HepG2 (cell line): ENCODE results near the gene CSF3R. TPM values are rescaled to one million over a fixed set of nuclear protein-coding genes. Genes with fewer than 3 reads are reported as not detected.

Experiments used
- AGO2 ChIP-seq: fragments of 200-400 bp; formaldehyde crosslinking; optimal IDR thresholded peaks from 2 replicates; pipeline ENCODE3; 2017; ENCODE audit warnings: mild to moderate bottlenecking, low read depth, low read length, moderate library complexity
- KLF11 ChIP-seq: IDR thresholded peaks from 2 replicates; pipeline ENCODE4 v1.6.1; 2016; ENCODE audit warnings: missing compliant biosample characterization
- KLF13 ChIP-seq: sonication (generic); formaldehyde crosslinking; IDR thresholded peaks from 2 replicates; pipeline ENCODE4 v1.4.0; 2020; ENCODE audit warnings: mild to moderate bottlenecking, missing genetic modification reagents
- MIER2 ChIP-seq: IDR thresholded peaks from 2 replicates; pipeline ENCODE4 v1.6.1; 2016; ENCODE audit warnings: missing biosample characterization, missing genetic modification reagents
- RARG ChIP-seq: sonication (generic); formaldehyde crosslinking; IDR thresholded peaks from 2 replicates; pipeline ENCODE4 v1.4.0; 2020; ENCODE audit warnings: low read depth, mild to moderate bottlenecking, missing genetic modification reagents
- ZNF343 ChIP-seq: sonication (generic); formaldehyde crosslinking; IDR thresholded peaks from 2 replicates; pipeline ENCODE4 v1.4.0; 2020; ENCODE audit warnings: mild to moderate bottlenecking, missing genetic modification reagents
- polyA plus RNA-seq, 8 experiments: library from polyadenylated mRNA; depleted of rRNA in 3 of 8; stranded (reverse) in 7 of 8; unstranded in 1 of 8; fragments of >200 nt; fragmentation: Illumina TruSeq in 4 of 8; extraction: Trizol in 4 of 8; gene quantifications; 2 replicates each; pipeline versions ENCODE4 v1.2.1 to v1.2.3, GENCODE V29; 2011 to 2016; ENCODE audit warnings: low read depth in 4 of 8, missing spikeins in 1 of 8, mixed read lengths in 1 of 8; ENCODE audit not compliant: insufficient read depth in 1 of 8
- total RNA-seq, 5 experiments: library from RNA; depleted of rRNA; stranded (reverse); fragments of >200 nt; fragmentation: Illumina TruSeq; extraction: Trizol; gene quantifications; 2 replicates each; pipeline ENCODE4 v1.2.3, GENCODE V29; 2016; ENCODE audit warnings: low read depth in 1 of 5
- TF ChIP-seq, protein P1 (sequence below), 2 experiments: sonication (generic) in 1 of 2; formaldehyde crosslinking in 1 of 2; IDR thresholded peaks; 2 replicates each; pipeline versions ENCODE4 v1.6.1 to v1.9.0; 2014 to 2022; ENCODE audit warnings: antibody characterized with exemption in 1 of 2, borderline replicate concordance in 1 of 2, inconsistent platforms in 1 of 2, low read depth in 1 of 2, missing genetic modification reagents in 1 of 2
- TF ChIP-seq, protein P2 (sequence below): sonication (generic); formaldehyde crosslinking; IDR thresholded peaks from 2 replicates; pipeline ENCODE4 v1.8.0; 2022; ENCODE audit warnings: missing genetic modification reagents, mild to moderate bottlenecking, moderate library complexity, borderline replicate concordance
- TF ChIP-seq, protein P3 (sequence below): sonication (generic); formaldehyde crosslinking; IDR thresholded peaks from 2 replicates; pipeline ENCODE4 v1.9.0; 2021; ENCODE audit warnings: mild to moderate bottlenecking, missing genetic modification reagents
- TF ChIP-seq, protein P4 (sequence below): sonication (generic); formaldehyde crosslinking; IDR thresholded peaks from 2 replicates; pipeline ENCODE4 v1.9.0; 2022; ENCODE audit warnings: low read depth, missing genetic modification reagents

The CSF3R gene
- total and polyA plus RNA-seq, 2 of the 13 experiments (the other 11 are each of a cell fraction or from before 2014, with no cell fraction given): 11.9 to 28.8 TPM

DNA sequence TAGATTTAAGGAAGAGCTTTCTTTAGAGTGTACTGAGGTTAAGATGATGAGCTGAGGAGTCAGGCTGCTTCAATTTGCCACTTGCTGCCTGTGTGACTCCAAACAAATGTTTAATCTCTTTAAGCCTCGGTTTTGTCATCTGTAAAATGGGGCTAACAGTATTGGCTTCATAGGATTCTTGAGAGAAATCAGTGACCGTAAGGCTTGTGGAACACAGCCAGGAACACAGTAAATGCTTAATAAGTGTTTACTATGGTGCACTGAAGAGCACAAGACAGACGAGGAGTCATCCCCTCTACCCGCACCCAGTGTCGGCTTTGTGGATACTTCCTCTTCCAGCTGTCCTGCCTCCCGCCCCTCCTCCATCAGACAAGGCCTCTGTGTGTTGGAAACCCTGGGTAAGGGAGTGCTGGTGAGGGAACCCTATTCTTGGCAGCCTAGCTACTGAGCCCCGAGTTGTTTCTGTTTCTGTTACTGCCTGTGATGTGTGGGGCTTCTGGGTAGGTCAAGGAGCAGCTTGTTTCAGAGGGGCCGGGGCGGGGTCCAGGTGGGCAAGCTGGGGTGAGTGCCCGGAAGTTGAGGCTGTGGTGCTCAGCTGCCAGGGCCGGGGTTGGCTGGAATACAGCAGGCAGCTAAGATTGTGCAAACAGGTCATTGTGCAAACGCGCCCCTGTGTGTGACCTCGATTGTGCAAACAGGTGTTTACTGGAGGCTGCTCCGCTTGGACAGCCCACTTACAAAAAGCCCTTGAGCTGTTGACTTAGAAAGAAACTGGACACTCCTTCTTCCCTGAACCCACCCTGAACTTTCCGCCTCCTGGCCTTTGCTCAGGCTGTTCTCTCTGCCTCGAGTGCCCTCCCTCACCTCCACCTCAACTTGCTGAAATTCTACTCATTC is 4.0 kb upstream of the CSF3R start (continued):
- TF ChIP-seq, protein P1, sequence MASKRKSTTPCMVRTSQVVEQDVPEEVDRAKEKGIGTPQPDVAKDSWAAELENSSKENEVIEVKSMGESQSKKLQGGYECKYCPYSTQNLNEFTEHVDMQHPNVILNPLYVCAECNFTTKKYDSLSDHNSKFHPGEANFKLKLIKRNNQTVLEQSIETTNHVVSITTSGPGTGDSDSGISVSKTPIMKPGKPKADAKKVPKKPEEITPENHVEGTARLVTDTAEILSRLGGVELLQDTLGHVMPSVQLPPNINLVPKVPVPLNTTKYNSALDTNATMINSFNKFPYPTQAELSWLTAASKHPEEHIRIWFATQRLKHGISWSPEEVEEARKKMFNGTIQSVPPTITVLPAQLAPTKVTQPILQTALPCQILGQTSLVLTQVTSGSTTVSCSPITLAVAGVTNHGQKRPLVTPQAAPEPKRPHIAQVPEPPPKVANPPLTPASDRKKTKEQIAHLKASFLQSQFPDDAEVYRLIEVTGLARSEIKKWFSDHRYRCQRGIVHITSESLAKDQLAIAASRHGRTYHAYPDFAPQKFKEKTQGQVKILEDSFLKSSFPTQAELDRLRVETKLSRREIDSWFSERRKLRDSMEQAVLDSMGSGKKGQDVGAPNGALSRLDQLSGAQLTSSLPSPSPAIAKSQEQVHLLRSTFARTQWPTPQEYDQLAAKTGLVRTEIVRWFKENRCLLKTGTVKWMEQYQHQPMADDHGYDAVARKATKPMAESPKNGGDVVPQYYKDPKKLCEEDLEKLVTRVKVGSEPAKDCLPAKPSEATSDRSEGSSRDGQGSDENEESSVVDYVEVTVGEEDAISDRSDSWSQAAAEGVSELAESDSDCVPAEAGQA (IDR thresholded peaks at IDR 0.05; ENCODE audit: low read depth): 0 out of 2 replicates have a peak, but pooled peaks have one; percentile 54
- TF ChIP-seq, protein P1 (CRISPR knock-in tag; IDR thresholded peaks at IDR 0.05; ENCODE audit: borderline replicate concordance): no peak; the same call in 1 of the 2 replicates
- TF ChIP-seq, protein P2, sequence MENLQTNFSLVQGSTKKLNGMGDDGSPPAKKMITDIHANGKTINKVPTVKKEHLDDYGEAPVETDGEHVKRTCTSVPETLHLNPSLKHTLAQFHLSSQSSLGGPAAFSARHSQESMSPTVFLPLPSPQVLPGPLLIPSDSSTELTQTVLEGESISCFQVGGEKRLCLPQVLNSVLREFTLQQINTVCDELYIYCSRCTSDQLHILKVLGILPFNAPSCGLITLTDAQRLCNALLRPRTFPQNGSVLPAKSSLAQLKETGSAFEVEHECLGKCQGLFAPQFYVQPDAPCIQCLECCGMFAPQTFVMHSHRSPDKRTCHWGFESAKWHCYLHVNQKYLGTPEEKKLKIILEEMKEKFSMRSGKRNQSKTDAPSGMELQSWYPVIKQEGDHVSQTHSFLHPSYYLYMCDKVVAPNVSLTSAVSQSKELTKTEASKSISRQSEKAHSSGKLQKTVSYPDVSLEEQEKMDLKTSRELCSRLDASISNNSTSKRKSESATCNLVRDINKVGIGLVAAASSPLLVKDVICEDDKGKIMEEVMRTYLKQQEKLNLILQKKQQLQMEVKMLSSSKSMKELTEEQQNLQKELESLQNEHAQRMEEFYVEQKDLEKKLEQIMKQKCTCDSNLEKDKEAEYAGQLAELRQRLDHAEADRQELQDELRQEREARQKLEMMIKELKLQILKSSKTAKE (CRISPR knock-in tag): peak; percentile 81
- TF ChIP-seq KLF11: peak; percentile 86; the same call in 1 of the 2 replicates
- 0 out of 2 replicates have a peak, but pooled peaks have one; percentile 67 for TF ChIP-seq MIER2 (CRISPR knock-in tag)
- TF ChIP-seq KLF13 (CRISPR knock-in tag): no peak
- TF ChIP-seq RARG (CRISPR knock-in tag): 0 out of 2 replicates have a peak, but pooled peaks have one; percentile 45
- peak; percentile 82 for TF ChIP-seq ZNF343
- TF ChIP-seq, protein P3, sequence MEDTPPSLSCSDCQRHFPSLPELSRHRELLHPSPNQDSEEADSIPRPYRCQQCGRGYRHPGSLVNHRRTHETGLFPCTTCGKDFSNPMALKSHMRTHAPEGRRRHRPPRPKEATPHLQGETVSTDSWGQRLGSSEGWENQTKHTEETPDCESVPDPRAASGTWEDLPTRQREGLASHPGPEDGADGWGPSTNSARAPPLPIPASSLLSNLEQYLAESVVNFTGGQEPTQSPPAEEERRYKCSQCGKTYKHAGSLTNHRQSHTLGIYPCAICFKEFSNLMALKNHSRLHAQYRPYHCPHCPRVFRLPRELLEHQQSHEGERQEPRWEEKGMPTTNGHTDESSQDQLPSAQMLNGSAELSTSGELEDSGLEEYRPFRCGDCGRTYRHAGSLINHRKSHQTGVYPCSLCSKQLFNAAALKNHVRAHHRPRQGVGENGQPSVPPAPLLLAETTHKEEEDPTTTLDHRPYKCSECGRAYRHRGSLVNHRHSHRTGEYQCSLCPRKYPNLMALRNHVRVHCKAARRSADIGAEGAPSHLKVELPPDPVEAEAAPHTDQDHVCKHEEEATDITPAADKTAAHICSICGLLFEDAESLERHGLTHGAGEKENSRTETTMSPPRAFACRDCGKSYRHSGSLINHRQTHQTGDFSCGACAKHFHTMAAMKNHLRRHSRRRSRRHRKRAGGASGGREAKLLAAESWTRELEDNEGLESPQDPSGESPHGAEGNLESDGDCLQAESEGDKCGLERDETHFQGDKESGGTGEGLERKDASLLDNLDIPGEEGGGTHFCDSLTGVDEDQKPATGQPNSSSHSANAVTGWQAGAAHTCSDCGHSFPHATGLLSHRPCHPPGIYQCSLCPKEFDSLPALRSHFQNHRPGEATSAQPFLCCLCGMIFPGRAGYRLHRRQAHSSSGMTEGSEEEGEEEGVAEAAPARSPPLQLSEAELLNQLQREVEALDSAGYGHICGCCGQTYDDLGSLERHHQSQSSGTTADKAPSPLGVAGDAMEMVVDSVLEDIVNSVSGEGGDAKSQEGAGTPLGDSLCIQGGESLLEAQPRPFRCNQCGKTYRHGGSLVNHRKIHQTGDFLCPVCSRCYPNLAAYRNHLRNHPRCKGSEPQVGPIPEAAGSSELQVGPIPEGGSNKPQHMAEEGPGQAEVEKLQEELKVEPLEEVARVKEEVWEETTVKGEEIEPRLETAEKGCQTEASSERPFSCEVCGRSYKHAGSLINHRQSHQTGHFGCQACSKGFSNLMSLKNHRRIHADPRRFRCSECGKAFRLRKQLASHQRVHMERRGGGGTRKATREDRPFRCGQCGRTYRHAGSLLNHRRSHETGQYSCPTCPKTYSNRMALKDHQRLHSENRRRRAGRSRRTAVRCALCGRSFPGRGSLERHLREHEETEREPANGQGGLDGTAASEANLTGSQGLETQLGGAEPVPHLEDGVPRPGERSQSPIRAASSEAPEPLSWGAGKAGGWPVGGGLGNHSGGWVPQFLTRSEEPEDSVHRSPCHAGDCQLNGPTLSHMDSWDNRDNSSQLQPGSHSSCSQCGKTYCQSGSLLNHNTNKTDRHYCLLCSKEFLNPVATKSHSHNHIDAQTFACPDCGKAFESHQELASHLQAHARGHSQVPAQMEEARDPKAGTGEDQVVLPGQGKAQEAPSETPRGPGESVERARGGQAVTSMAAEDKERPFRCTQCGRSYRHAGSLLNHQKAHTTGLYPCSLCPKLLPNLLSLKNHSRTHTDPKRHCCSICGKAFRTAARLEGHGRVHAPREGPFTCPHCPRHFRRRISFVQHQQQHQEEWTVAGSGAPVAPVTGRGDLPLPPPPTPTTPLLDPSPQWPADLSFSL: no peak
- TF ChIP-seq AGO2: no peak
- TF ChIP-seq, protein P4, sequence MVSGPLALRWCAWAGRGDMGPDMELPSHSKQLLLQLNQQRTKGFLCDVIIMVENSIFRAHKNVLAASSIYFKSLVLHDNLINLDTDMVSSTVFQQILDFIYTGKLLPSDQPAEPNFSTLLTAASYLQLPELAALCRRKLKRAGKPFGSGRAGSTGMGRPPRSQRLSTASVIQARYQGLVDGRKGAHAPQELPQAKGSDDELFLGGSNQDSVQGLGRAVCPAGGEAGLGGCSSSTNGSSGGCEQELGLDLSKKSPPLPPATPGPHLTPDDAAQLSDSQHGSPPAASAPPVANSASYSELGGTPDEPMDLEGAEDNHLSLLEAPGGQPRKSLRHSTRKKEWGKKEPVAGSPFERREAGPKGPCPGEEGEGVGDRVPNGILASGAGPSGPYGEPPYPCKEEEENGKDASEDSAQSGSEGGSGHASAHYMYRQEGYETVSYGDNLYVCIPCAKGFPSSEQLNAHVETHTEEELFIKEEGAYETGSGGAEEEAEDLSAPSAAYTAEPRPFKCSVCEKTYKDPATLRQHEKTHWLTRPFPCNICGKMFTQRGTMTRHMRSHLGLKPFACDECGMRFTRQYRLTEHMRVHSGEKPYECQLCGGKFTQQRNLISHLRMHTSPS (CRISPR knock-in tag): peak; percentile 94
